HTERT RPE-1 (cell line): Measurements from ENCODE around the gene ADGB.
"Not testable (repeated sequence)": the region's sequence is repeated elsewhere in the genome, so short reads cannot be mapped to it uniquely, and the experiment has no call there.

Experiments used
- in situ Hi-C: fragments of 300-500 bp; cut with MboI; formaldehyde crosslinking; loops from 4 replicates; pipeline ENCODE4 v1.14.3; 2020; ENCODE audit warnings: low sequenced_read_pairs

The ADGB gene

GRCh38 chr6:146814148-146814750 lies 215.5 kb downstream of the ADGB start:
- in situ Hi-C loops: no loop called here

- in situ Hi-C loops: not testable (repeated sequence)
These were observed 217.0 kb downstream of the ADGB start for GRCh38 chr6:146815511-146816462.

GRCh38 chr6:146819596-146820320 lies 221.0 kb downstream of the ADGB start:
- in situ Hi-C loops: no loop called here

- in situ Hi-C loops: no loop called here
These were observed 228.6 kb downstream of the ADGB start for GRCh38 chr6:146827216-146827928.

GRCh38 chr6:146829792-146830565 lies 231.2 kb downstream of the ADGB start:
- in situ Hi-C loops: no loop called here

- in situ Hi-C loops: no loop called here
These were observed 234.4 kb downstream of the ADGB start for GRCh38 chr6:146833157-146833556.

GRCh38 chr6:146840216-146840615 lies 241.4 kb downstream of the ADGB start:
- in situ Hi-C loops: no loop called here

GRCh38 chr6:146840641-146841040 lies 241.9 kb downstream of the ADGB start:
- in situ Hi-C loops: no loop called here

GRCh38 chr6:146847426-146847825 lies 248.7 kb downstream of the ADGB start:
- in situ Hi-C loops: no loop called here

GRCh38 chr6:146850238-146850896 lies 251.6 kb downstream of the ADGB start:
- in situ Hi-C loops: no loop called here

- in situ Hi-C loops: no loop called here
These were observed 252.2 kb downstream of the ADGB start for GRCh38 chr6:146850981-146851380.

GRCh38 chr6:146851837-146852236 lies 253.1 kb downstream of the ADGB start:
- in situ Hi-C loops: no loop called here

GRCh38 chr6:146854521-146855255 lies 255.9 kb downstream of the ADGB start:
- in situ Hi-C loops: not testable (repeated sequence)

GRCh38 chr6:146855889-146856288 lies 257.1 kb downstream of the ADGB start:
- in situ Hi-C loops: no loop called here

GRCh38 chr6:146856296-146856695 lies 257.5 kb downstream of the ADGB start:
- in situ Hi-C loops: no loop called here

- in situ Hi-C loops: no loop called here
These were observed 258.6 kb downstream of the ADGB start for GRCh38 chr6:146857180-146857979.

GRCh38 chr6:146857980-146858347 lies 259.2 kb downstream of the ADGB start:
- in situ Hi-C loops: no loop called here

GRCh38 chr6:146859206-146859605 lies 260.4 kb downstream of the ADGB start:
- in situ Hi-C loops: no loop called here
